IMR-90 (cell line): ENCODE data around the gene OLFML1. TPM values are rescaled to one million over a fixed set of nuclear protein-coding genes. Genes with fewer than 3 reads are reported as not detected.

Source experiments
- ATAC-seq: fragments of 200-7000 bp; cut with Tn5 transposase; 2 replicates; pipeline ENCODE4 v1.9.1; 2020; ENCODE audit warnings: low read depth, mild to moderate bottlenecking, moderate library complexity
- BruUV-seq: library from RNA; stranded (reverse); fragments of 400-500 nt; replicated peaks from 2 replicates; lab custom pipeline; 2021; lab: Mats Ljungman, UMichigan
- CTCF ChIA-PET: fragments of 300-600 bp; formaldehyde crosslinking; extraction: SDS; loops from one replicate; lab custom pipeline; 2021; ENCODE audit warnings: antibody characterized with exemption; lab: Yijun Ruan, JAX
- POLR2A ChIA-PET: fragments of 300-600 bp; sonication (Branson Sonifier 250); formaldehyde crosslinking; loops from one replicate; lab custom pipeline; 2022; ENCODE audit warnings: antibody characterized with exemption; ENCODE audit not compliant: unreplicated experiment; lab: Charles Lee
- DNase-seq: peaks from one replicate; pipeline ENCODE4 v3.0.0; 2013
- H2AFZ ChIP-seq: replicated peaks from 2 replicates; pipeline ENCODE3; 2013; ENCODE audit warnings: low read length, mild to moderate bottlenecking; ENCODE audit not compliant: poor library complexity
- H2AK5ac ChIP-seq: 2 replicates; pipeline ENCODE4 v1.6.1; 2013; ENCODE audit warnings: low read depth, low read length, inconsistent platforms
- H2AK9ac ChIP-seq: replicated peaks from 2 replicates; pipeline ENCODE3; 2013; ENCODE audit warnings: mild to moderate bottlenecking, low read depth, low read length, moderate library complexity; ENCODE audit not compliant: poor library complexity
- H2BK120ac ChIP-seq: 2 replicates; pipeline ENCODE4 v1.6.1; 2013; ENCODE audit warnings: low read depth, low read length, inconsistent platforms
- H2BK15ac ChIP-seq: 3 replicates; pipeline ENCODE4 v1.6.1; 2013; ENCODE audit warnings: low read depth, low read length, inconsistent platforms
- H2BK20ac ChIP-seq: 2 replicates; pipeline ENCODE4 v1.6.1; 2013; ENCODE audit warnings: low read depth, mild to moderate bottlenecking, inconsistent platforms, low read length, moderate library complexity
- H2BK5ac ChIP-seq: 2 replicates; pipeline ENCODE4 v1.6.1; 2013; ENCODE audit warnings: mild to moderate bottlenecking, low read depth, low read length, inconsistent platforms; ENCODE audit not compliant: poor library complexity, severe bottlenecking
- H3K14ac ChIP-seq: replicated peaks from 2 replicates; pipeline ENCODE4 v1.6.1; 2013; ENCODE audit warnings: low read depth, low read length, inconsistent platforms
- H3K18ac ChIP-seq: 2 replicates; pipeline ENCODE4 v1.6.1; 2013; ENCODE audit warnings: low read depth, low read length, control low read depth
- H3K23ac ChIP-seq: 2 replicates; pipeline ENCODE4 v1.6.1; 2013; ENCODE audit warnings: low read depth, low read length, inconsistent platforms
- H3K27ac ChIP-seq: 2 replicates; pipeline ENCODE4 v1.5.1; 2013; ENCODE audit warnings: mild to moderate bottlenecking, control low read depth, low read length; ENCODE audit not compliant: insufficient read depth
- H3K27me3 ChIP-seq: 2 replicates; pipeline ENCODE4 v1.6.1; 2013; ENCODE audit warnings: low read length; ENCODE audit not compliant: control insufficient read depth, insufficient read depth
- H3K36me3 ChIP-seq: 2 replicates; pipeline ENCODE4 v1.6.1; 2013; ENCODE audit warnings: low read length, mixed read lengths; ENCODE audit not compliant: control insufficient read depth, insufficient read depth
- H3K4ac ChIP-seq: 2 replicates; pipeline ENCODE4 v1.6.1; 2013; ENCODE audit warnings: low read depth, low read length, inconsistent platforms
- H3K4me1 ChIP-seq: 2 replicates; pipeline ENCODE4 v1.6.1; 2013; ENCODE audit warnings: low read length, mixed read lengths; ENCODE audit not compliant: control insufficient read depth, insufficient read depth
- H3K4me2 ChIP-seq: 2 replicates; pipeline ENCODE4 v1.6.1; 2013; ENCODE audit warnings: low read depth, mild to moderate bottlenecking, control low read depth, low read length, moderate library complexity
- H3K4me3 ChIP-seq: 2 replicates; pipeline ENCODE4 v1.5.1; 2013; ENCODE audit warnings: low read depth, mild to moderate bottlenecking, control low read depth, low read length, moderate library complexity; ENCODE audit not compliant: insufficient read depth
- H3K56ac ChIP-seq: 2 replicates; pipeline ENCODE4 v1.6.1; 2013; ENCODE audit warnings: low read length, inconsistent platforms; ENCODE audit not compliant: insufficient read depth; ENCODE audit errors: extremely low read depth
- H3K79me1 ChIP-seq, 2 experiments: 2 replicates each; pipeline ENCODE4 v1.6.1; 2013; ENCODE audit warnings: low read length in 2 of 2, inconsistent platforms in 1 of 2, low read depth in 1 of 2
- H3K9ac ChIP-seq: 2 replicates; pipeline ENCODE4 v1.6.1; 2013; ENCODE audit warnings: low read depth, low read length, control low read depth
- H3K9me1 ChIP-seq: 2 replicates; pipeline ENCODE4 v1.6.1; 2013; ENCODE audit warnings: low read length, inconsistent platforms; ENCODE audit not compliant: insufficient read depth
- H3K9me3 ChIP-seq: 2 replicates; pipeline ENCODE4 v1.6.1; 2013; ENCODE audit warnings: low read length; ENCODE audit not compliant: control insufficient read depth, insufficient read depth
- H4K20me1 ChIP-seq: 2 replicates; pipeline ENCODE4 v1.6.1; 2013; ENCODE audit warnings: low read length, inconsistent platforms; ENCODE audit not compliant: insufficient read depth
- H4K5ac ChIP-seq: 2 replicates; pipeline ENCODE4 v1.6.1; 2013; ENCODE audit warnings: mild to moderate bottlenecking, low read depth, low read length, control low read depth
- H4K8ac ChIP-seq, 2 experiments: 2 replicates each; pipeline ENCODE4 v1.6.1; 2013; ENCODE audit warnings: low read depth in 2 of 2, low read length in 2 of 2, control low read depth in 1 of 2, inconsistent platforms in 1 of 2
- H4K91ac ChIP-seq: 2 replicates; pipeline ENCODE4 v1.6.1; 2013; ENCODE audit warnings: low read depth, low read length, inconsistent platforms; ENCODE audit not compliant: insufficient read depth
- BHLHE40 ChIP-seq: fragments of 150-350 bp; IDR thresholded peaks from 2 replicates; pipeline ENCODE4 v1.6.1; 2016; ENCODE audit warnings: mild to moderate bottlenecking, low read depth, low read length
- CEBPB ChIP-seq: IDR thresholded peaks from 2 replicates; pipeline ENCODE4 v1.6.1; 2012; ENCODE audit warnings: low read depth, low read length, improper control_type of control experiment
- CHD1 ChIP-seq: IDR thresholded peaks from 2 replicates; pipeline ENCODE4 v1.6.1; 2012; ENCODE audit warnings: low read depth, low read length, improper control_type of control experiment
- FOS ChIP-seq: fragments of 150-350 bp; IDR thresholded peaks from 2 replicates; pipeline ENCODE4 v1.6.1; 2016; ENCODE audit warnings: low read depth, low read length
- MAFK ChIP-seq: IDR thresholded peaks from 2 replicates; pipeline ENCODE4 v1.6.1; 2012; ENCODE audit warnings: low read depth, low read length, improper control_type of control experiment
- MAZ ChIP-seq: IDR thresholded peaks from 2 replicates; pipeline ENCODE4 v1.6.1; 2012; ENCODE audit warnings: low read depth, mild to moderate bottlenecking, low read length, improper control_type of control experiment, moderate library complexity, borderline replicate concordance
- MXI1 ChIP-seq: IDR thresholded peaks from 2 replicates; pipeline ENCODE4 v1.6.1; 2012; ENCODE audit warnings: low read depth, mild to moderate bottlenecking, low read length, moderate library complexity, borderline replicate concordance
- NFE2L2 ChIP-seq: fragments of 150-350 bp; IDR thresholded peaks from 2 replicates; pipeline ENCODE4 v1.6.1; 2016; ENCODE audit warnings: low read depth, mild to moderate bottlenecking, low read length
- POLR2A ChIP-seq: IDR thresholded peaks from 2 replicates; pipeline ENCODE4 v1.6.1; 2012; ENCODE audit warnings: mild to moderate bottlenecking, low read depth, low read length
- RAD21 ChIP-seq: IDR thresholded peaks from 2 replicates; pipeline ENCODE4 v1.6.1; 2012; ENCODE audit warnings: low read length, improper control_type of control experiment
- RCOR1 ChIP-seq: IDR thresholded peaks from 2 replicates; pipeline ENCODE4 v1.6.1; 2012; ENCODE audit warnings: mild to moderate bottlenecking, low read length, improper control_type of control experiment; ENCODE audit not compliant: insufficient replicate concordance
- RFX5 ChIP-seq: IDR thresholded peaks from 2 replicates; pipeline ENCODE4 v1.8.0; 2012; ENCODE audit warnings: low read depth, mild to moderate bottlenecking, low read length, moderate library complexity
- SMC3 ChIP-seq: fragments of 150-350 bp; IDR thresholded peaks from 2 replicates; pipeline ENCODE4 v1.6.1; 2016; ENCODE audit warnings: low read depth, mild to moderate bottlenecking, antibody characterized with exemption, low read length, moderate library complexity
- whole genome bisulfite sequencing, 2 experiments: methylation state at CpG; one replicate each; pipeline versions ENCODE4 v1.1.5 to v1.1.7; 2013; ENCODE audit warnings: missing lambda C conversion rate in 2 of 2; ENCODE audit not compliant: insufficient read length in 1 of 2; ENCODE audit errors: extremely low coverage in 2 of 2; 5-methylcytosine and 5-hydroxymethylcytosine counted together
- dilution Hi-C: fragments of 300-500 bp; cut with HindIII; formaldehyde crosslinking; loops from one replicate; pipeline ENCODE4 v1.14.3; 2018; ENCODE audit warnings: low sequenced_read_pairs; ENCODE audit not compliant: unreplicated experiment
- in situ Hi-C: fragments of 300-500 bp; cut with MboI; formaldehyde crosslinking; loops from 3 replicates; pipeline ENCODE4 v1.14.3; 2019; ENCODE audit warnings: low sequenced_read_pairs, inconsistent platforms, mixed read lengths
- intact Hi-C: fragments of 100-400 bp; cut with micrococcal nuclease; formaldehyde crosslinking; loops from 2 replicates; pipeline ENCODE4 v1.10.0; 2022
- polyA plus RNA-seq, 3 experiments: library from polyadenylated mRNA; depleted of rRNA; stranded (reverse); fragments of >200 nt; gene quantifications; 2 replicates each; pipeline ENCODE4 v1.2.3, GENCODE V29; 2012; ENCODE audit warnings: low replicate concordance in 1 of 3
- total RNA-seq: library from RNA; depleted of rRNA; stranded (reverse); fragments of >200 nt; gene quantifications from 2 replicates; pipeline ENCODE4 v1.2.3, GENCODE V29; 2012
- TF ChIP-seq, protein P1 (sequence below): conservative IDR thresholded peaks from 2 replicates; pipeline ENCODE4 v1.5.1; 2012; ENCODE audit warnings: mild to moderate bottlenecking, low read depth, low read length, improper control_type of control experiment
- TF ChIP-seq, protein P2 (sequence below): fragments of 150-350 bp; IDR thresholded peaks from 2 replicates; pipeline ENCODE4 v1.6.1; 2017; ENCODE audit warnings: mild to moderate bottlenecking, antibody characterized with exemption, low read length, low read depth
- TF ChIP-seq, protein P3 (sequence below): fragments of 150-350 bp; IDR thresholded peaks from 2 replicates; pipeline ENCODE4 v1.6.1; 2016; ENCODE audit warnings: low read depth, mild to moderate bottlenecking, low read length, moderate library complexity, borderline replicate concordance

The OLFML1 gene
- total and polyA plus RNA-seq, 2 of the 4 experiments (the other 2 are of a cell fraction) = 0.10 to 0.18 TPM

- Histone ChIP-seq H3K56ac (no peak overlapping the region), H3K4me2 (no peak overlapping the region), H3K4me1 (no peaks in the 10 kb centered on the region), H2BK5ac (no peak overlapping the region), H4K91ac (no peak overlapping the region), H2AFZ (no peak overlapping the region), H3K14ac (no peak overlapping the region), H3K23ac (no peak overlapping the region), H2AK5ac (no peak overlapping the region), H4K20me1 (no peaks in the 10 kb centered on the region), H2BK120ac (no peak overlapping the region), H2BK15ac (no peak overlapping the region), H4K5ac (no peak overlapping the region), H3K36me3 (no peaks in the 10 kb centered on the region), H3K9ac (no peak overlapping the region), H3K4me3 (no peak overlapping the region), H3K18ac (no peak overlapping the region), H3K27me3 (no peaks in the 10 kb centered on the region), H3K9me1 (no peaks in the 10 kb centered on the region), H2BK20ac (no peak overlapping the region), H3K79me1 (no peaks in the 10 kb centered on the region), H2AK9ac (no peak overlapping the region), H4K8ac (no peak overlapping the region), H3K4ac (no peak overlapping the region), H3K27ac (no peak overlapping the region), H3K9me3 (no peaks in the 10 kb centered on the region)
- ATAC-seq = no peak
- BruUV-seq = no TSS peak
- ChIA-PET CTCF (no interaction called here), POLR2A (no interaction called here)
- WGBS, 2 experiments = no CpG with 5 or more reads among the region's 5 CpGs
- dilution Hi-C loops (no loop called here), intact Hi-C loops (no loop called here), in situ Hi-C loops (no loop called here)
- no peak for DNase-seq
- TF ChIP-seq NFE2L2 (no peak), MXI1 (no peak), POLR2A (no peak), CHD1 (no peak), RCOR1 (no peak), RFX5 (no peak), BHLHE40 (no peak), RAD21 (no peak), SMC3 (no peak), CEBPB (no peak), FOS (no peak), MAZ (no peak), MAFK (no peak)
- TF ChIP-seq, protein P1, sequence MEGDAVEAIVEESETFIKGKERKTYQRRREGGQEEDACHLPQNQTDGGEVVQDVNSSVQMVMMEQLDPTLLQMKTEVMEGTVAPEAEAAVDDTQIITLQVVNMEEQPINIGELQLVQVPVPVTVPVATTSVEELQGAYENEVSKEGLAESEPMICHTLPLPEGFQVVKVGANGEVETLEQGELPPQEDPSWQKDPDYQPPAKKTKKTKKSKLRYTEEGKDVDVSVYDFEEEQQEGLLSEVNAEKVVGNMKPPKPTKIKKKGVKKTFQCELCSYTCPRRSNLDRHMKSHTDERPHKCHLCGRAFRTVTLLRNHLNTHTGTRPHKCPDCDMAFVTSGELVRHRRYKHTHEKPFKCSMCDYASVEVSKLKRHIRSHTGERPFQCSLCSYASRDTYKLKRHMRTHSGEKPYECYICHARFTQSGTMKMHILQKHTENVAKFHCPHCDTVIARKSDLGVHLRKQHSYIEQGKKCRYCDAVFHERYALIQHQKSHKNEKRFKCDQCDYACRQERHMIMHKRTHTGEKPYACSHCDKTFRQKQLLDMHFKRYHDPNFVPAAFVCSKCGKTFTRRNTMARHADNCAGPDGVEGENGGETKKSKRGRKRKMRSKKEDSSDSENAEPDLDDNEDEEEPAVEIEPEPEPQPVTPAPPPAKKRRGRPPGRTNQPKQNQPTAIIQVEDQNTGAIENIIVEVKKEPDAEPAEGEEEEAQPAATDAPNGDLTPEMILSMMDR = no peak
- TF ChIP-seq, protein P2, sequence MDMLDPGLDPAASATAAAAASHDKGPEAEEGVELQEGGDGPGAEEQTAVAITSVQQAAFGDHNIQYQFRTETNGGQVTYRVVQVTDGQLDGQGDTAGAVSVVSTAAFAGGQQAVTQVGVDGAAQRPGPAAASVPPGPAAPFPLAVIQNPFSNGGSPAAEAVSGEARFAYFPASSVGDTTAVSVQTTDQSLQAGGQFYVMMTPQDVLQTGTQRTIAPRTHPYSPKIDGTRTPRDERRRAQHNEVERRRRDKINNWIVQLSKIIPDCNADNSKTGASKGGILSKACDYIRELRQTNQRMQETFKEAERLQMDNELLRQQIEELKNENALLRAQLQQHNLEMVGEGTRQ = no peak
- TF ChIP-seq, protein P3, sequence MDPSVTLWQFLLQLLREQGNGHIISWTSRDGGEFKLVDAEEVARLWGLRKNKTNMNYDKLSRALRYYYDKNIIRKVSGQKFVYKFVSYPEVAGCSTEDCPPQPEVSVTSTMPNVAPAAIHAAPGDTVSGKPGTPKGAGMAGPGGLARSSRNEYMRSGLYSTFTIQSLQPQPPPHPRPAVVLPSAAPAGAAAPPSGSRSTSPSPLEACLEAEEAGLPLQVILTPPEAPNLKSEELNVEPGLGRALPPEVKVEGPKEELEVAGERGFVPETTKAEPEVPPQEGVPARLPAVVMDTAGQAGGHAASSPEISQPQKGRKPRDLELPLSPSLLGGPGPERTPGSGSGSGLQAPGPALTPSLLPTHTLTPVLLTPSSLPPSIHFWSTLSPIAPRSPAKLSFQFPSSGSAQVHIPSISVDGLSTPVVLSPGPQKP = no peak
Observed at GRCh38 chr11:7494086-7494745, 8.9 kb downstream of the OLFML1 start.
